ENCODE results near the gene TNFSF13.

DNA sequence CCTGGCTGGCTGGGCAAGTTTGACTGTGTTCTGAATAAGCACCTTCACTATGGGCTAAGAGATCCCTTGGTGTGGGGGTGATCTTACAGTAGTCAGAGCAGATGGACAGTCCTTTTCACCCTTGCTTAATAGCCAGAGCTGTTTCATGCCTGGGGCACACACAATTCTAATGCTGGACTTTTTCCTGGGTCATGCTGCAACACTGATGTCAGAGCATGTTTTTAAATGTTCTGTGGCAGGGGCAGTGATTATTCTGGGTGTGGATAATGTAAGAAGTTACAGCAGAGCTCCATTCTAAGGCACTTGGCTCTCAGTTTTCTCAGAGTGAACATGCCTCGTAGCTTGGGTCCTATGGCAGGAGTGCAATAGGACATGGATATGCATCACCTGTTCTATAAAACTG is 16.9 kb downstream of the TNFSF13 start:
- TF ChIP-seq CTCF (IDR thresholded peaks at IDR 0.05) (no peak), POLR2A (IDR thresholded peaks at IDR 0.05) (no peak), EP300 (IDR thresholded peaks at IDR 0.05) (no peak), POLR2AphosphoS5 (IDR thresholded peaks at IDR 0.05) (no peak)

Data from sigmoid colon (tissue), 4 donors.